ENCODE measurements around the gene STAT1.

The STAT1 gene

GRCh38 chr2:191012845-191013681, 908 bp downstream of the STAT1 start:
- peak overlapping the region; percentile 99 for H3K4me3 ChIP-seq (ENCODE audit: low read length)
- peak overlapping the region; percentile 89 for H3K9ac ChIP-seq (ENCODE audit: low read length)
- H3K36me3 ChIP-seq (ENCODE audit: control insufficient read depth, insufficient read depth, low read length), result peaks cover 2% of the 10 kb centered on the region
- H3K27ac ChIP-seq (ENCODE audit: low read depth, low read length), result peak overlapping the region; percentile 91
- H3K27me3 ChIP-seq (ENCODE audit: control insufficient read depth, insufficient read depth, low read length), result no peaks in the 10 kb centered on the region
- H3K4me1 ChIP-seq (ENCODE audit: control insufficient read depth, insufficient read depth, low read length), result peaks cover 13% of the 10 kb centered on the region

- Histone ChIP-seq H3K36me3 (ENCODE audit: control insufficient read depth, insufficient read depth, low read length) (peaks cover 2% of the 10 kb centered on the region), H3K27me3 (ENCODE audit: control insufficient read depth, insufficient read depth, low read length) (no peaks in the 10 kb centered on the region), H3K4me3 (ENCODE audit: low read length) (peak overlapping the region; percentile 99), H3K9ac (ENCODE audit: low read length) (no peak overlapping the region), H3K4me1 (ENCODE audit: control insufficient read depth, insufficient read depth, low read length) (peaks cover 13% of the 10 kb centered on the region), H3K27ac (ENCODE audit: low read depth, low read length) (no peak overlapping the region)
These were observed 1.6 kb downstream of the STAT1 start for GRCh38 chr2:191012346-191012745.

GRCh38 chr2:191010887-191011885, 2.8 kb downstream of the STAT1 start:
- Histone ChIP-seq H3K27me3 (ENCODE audit: control insufficient read depth, insufficient read depth, low read length) (no peaks in the 10 kb centered on the region), H3K4me3 (ENCODE audit: low read length) (no peak overlapping the region), H3K4me1 (ENCODE audit: control insufficient read depth, insufficient read depth, low read length) (peaks cover 13% of the 10 kb centered on the region), H3K27ac (ENCODE audit: low read depth, low read length) (no peak overlapping the region), H3K9ac (ENCODE audit: low read length) (no peak overlapping the region), H3K36me3 (ENCODE audit: control insufficient read depth, insufficient read depth, low read length) (peaks cover 5% of the 10 kb centered on the region)

GRCh38 chr2:191009541-191010374, 4.2 kb downstream of the STAT1 start:
- H3K36me3 ChIP-seq (ENCODE audit: control insufficient read depth, insufficient read depth, low read length), result peaks cover 13% of the 10 kb centered on the region
- peaks cover 13% of the 10 kb centered on the region for H3K4me1 ChIP-seq (ENCODE audit: control insufficient read depth, insufficient read depth, low read length)
- H3K9ac ChIP-seq (ENCODE audit: low read length), result no peak overlapping the region
- no peaks in the 10 kb centered on the region for H3K27me3 ChIP-seq (ENCODE audit: control insufficient read depth, insufficient read depth, low read length)
- H3K27ac ChIP-seq (ENCODE audit: low read depth, low read length), result no peak overlapping the region
- no peak overlapping the region for H3K4me3 ChIP-seq (ENCODE audit: low read length)

GRCh38 chr2:191008286-191008685, 5.7 kb downstream of the STAT1 start:
- H3K27ac ChIP-seq (ENCODE audit: low read depth, low read length), result no peak overlapping the region
- no peak overlapping the region for H3K4me3 ChIP-seq (ENCODE audit: low read length)
- H3K9ac ChIP-seq (ENCODE audit: low read length), result no peak overlapping the region
- H3K4me1 ChIP-seq (ENCODE audit: control insufficient read depth, insufficient read depth, low read length), result peaks cover 9% of the 10 kb centered on the region
- no peaks in the 10 kb centered on the region for H3K27me3 ChIP-seq (ENCODE audit: control insufficient read depth, insufficient read depth, low read length)
- H3K36me3 ChIP-seq (ENCODE audit: control insufficient read depth, insufficient read depth, low read length), result peaks cover 17% of the 10 kb centered on the region

- Histone ChIP-seq H3K36me3 (ENCODE audit: control insufficient read depth, insufficient read depth, low read length) (peaks cover 17% of the 10 kb centered on the region), H3K4me3 (ENCODE audit: low read length) (no peak overlapping the region), H3K27ac (ENCODE audit: low read depth, low read length) (no peak overlapping the region), H3K4me1 (ENCODE audit: control insufficient read depth, insufficient read depth, low read length) (no peaks in the 10 kb centered on the region), H3K9ac (ENCODE audit: low read length) (no peak overlapping the region), H3K27me3 (ENCODE audit: control insufficient read depth, insufficient read depth, low read length) (no peaks in the 10 kb centered on the region)
These were observed 6.8 kb downstream of the STAT1 start for GRCh38 chr2:191006997-191007783.

GRCh38 chr2:191006297-191006696, 7.7 kb downstream of the STAT1 start:
- Histone ChIP-seq H3K4me3 (ENCODE audit: low read length) (no peak overlapping the region), H3K36me3 (ENCODE audit: control insufficient read depth, insufficient read depth, low read length) (peaks cover 17% of the 10 kb centered on the region), H3K27me3 (ENCODE audit: control insufficient read depth, insufficient read depth, low read length) (no peaks in the 10 kb centered on the region), H3K9ac (ENCODE audit: low read length) (no peak overlapping the region), H3K27ac (ENCODE audit: low read depth, low read length) (no peak overlapping the region), H3K4me1 (ENCODE audit: control insufficient read depth, insufficient read depth, low read length) (no peaks in the 10 kb centered on the region)

- H3K36me3 ChIP-seq (ENCODE audit: control insufficient read depth, insufficient read depth, low read length), result peaks cover 21% of the 10 kb centered on the region
These were observed 10.3 kb downstream of the STAT1 start for GRCh38 chr2:191003405-191004309.

GRCh38 chr2:191001624-191002023, 12.3 kb downstream of the STAT1 start:
- Histone ChIP-seq H3K4me1 (ENCODE audit: control insufficient read depth, insufficient read depth, low read length) (no peaks in the 10 kb centered on the region), H3K9ac (ENCODE audit: low read length) (no peak overlapping the region), H3K36me3 (ENCODE audit: control insufficient read depth, insufficient read depth, low read length) (peaks cover 19% of the 10 kb centered on the region)

More at GRCh38 chr2:191003405-191004309, 10.3 kb downstream of the STAT1 start:
- no peak overlapping the region for H3K4me3 ChIP-seq (ENCODE audit: low read length)
- no peaks in the 10 kb centered on the region for H3K27me3 ChIP-seq (ENCODE audit: control insufficient read depth, insufficient read depth, low read length)
- H3K9ac ChIP-seq (ENCODE audit: low read length), result no peak overlapping the region
- H3K4me1 ChIP-seq (ENCODE audit: control insufficient read depth, insufficient read depth, low read length), result no peaks in the 10 kb centered on the region
- H3K27ac ChIP-seq (ENCODE audit: low read depth, low read length), result no peak overlapping the region

GRCh38 chr2:191001032-191001431, 12.9 kb downstream of the STAT1 start:
- Histone ChIP-seq H3K36me3 (ENCODE audit: control insufficient read depth, insufficient read depth, low read length) (peaks cover 16% of the 10 kb centered on the region), H3K9ac (ENCODE audit: low read length) (no peak overlapping the region), H3K27ac (ENCODE audit: low read depth, low read length) (no peak overlapping the region), H3K4me3 (ENCODE audit: low read length) (no peak overlapping the region), H3K4me1 (ENCODE audit: control insufficient read depth, insufficient read depth, low read length) (no peaks in the 10 kb centered on the region), H3K27me3 (ENCODE audit: control insufficient read depth, insufficient read depth, low read length) (no peaks in the 10 kb centered on the region)

More at GRCh38 chr2:191001624-191002023, 12.3 kb downstream of the STAT1 start:
- Histone ChIP-seq H3K27ac (ENCODE audit: low read depth, low read length) (no peak overlapping the region), H3K4me3 (ENCODE audit: low read length) (no peak overlapping the region), H3K27me3 (ENCODE audit: control insufficient read depth, insufficient read depth, low read length) (no peaks in the 10 kb centered on the region)

Measured in rectal smooth muscle tissue (tissue), 1 donor.